Neural cell (in vitro differentiated cells): ENCODE measurements around the gene KRTAP13-3. TPM values are rescaled to one million over a fixed set of nuclear protein-coding genes. Genes with fewer than 3 reads are reported as not detected.

ENCODE experiments used
- H2AFZ ChIP-seq: fragments of 200-600, 300-800 bp; sonication (generic), shearing (Covaris generic); 2 replicates; pipeline ENCODE4 v1.6.0; 2014; ENCODE audit warnings: low read depth, mild to moderate bottlenecking, antibody characterized with exemption, low read length, moderate library complexity
- H3F3A ChIP-seq: fragments of 200-600 bp; shearing (Covaris generic); 2 replicates; pipeline ENCODE4 v1.6.1; 2016; ENCODE audit warnings: mild to moderate bottlenecking, moderate library complexity, mixed read lengths, antibody characterized with exemption, low read length; ENCODE audit not compliant: insufficient read depth, poor library complexity, severe bottlenecking
- H3K27ac ChIP-seq: fragments of 200-600, 300-800 bp; sonication (generic), shearing (Covaris generic); 2 replicates; pipeline ENCODE4 v1.5.1; 2014; ENCODE audit warnings: mild to moderate bottlenecking, low read length, moderate library complexity
- H3K27me3 ChIP-seq: fragments of 300-800, 200-600 bp; sonication (generic), shearing (Covaris generic); 2 replicates; pipeline ENCODE4 v1.6.0; 2014; ENCODE audit warnings: mild to moderate bottlenecking, low read depth, low read length, moderate library complexity; ENCODE audit not compliant: insufficient read depth
- H3K36me3 ChIP-seq: fragments of 300-800, 200-600 bp; sonication (generic), shearing (Covaris generic); 2 replicates; pipeline ENCODE4 v1.5.1; 2014; ENCODE audit warnings: mild to moderate bottlenecking, antibody characterized with exemption, low read length, moderate library complexity; ENCODE audit not compliant: insufficient read depth
- H3K4me2 ChIP-seq: fragments of 300-800, 200-600 bp; sonication (generic), shearing (Covaris generic); 2 replicates; pipeline ENCODE4 v1.6.0; 2014; ENCODE audit warnings: mild to moderate bottlenecking, low read length
- H3K4me3 ChIP-seq: fragments of 300-800, 200-600 bp; sonication (generic), shearing (Covaris generic); 2 replicates; pipeline ENCODE4 v1.5.1; 2014; ENCODE audit warnings: mild to moderate bottlenecking, low read length, moderate library complexity
- H3K79me2 ChIP-seq: fragments of 200-600 bp; shearing (Covaris generic); replicated peaks from 2 replicates; pipeline ENCODE4 v1.6.0; 2014; ENCODE audit warnings: mild to moderate bottlenecking, low read length, moderate library complexity; ENCODE audit not compliant: insufficient read depth
- H3K9ac ChIP-seq: fragments of 300-800, 200-600 bp; sonication (generic), shearing (Covaris generic); 2 replicates; pipeline ENCODE4 v1.6.1; 2016; ENCODE audit warnings: mild to moderate bottlenecking, low read length, mixed read lengths
- H3K9me2 ChIP-seq: fragments of 200-600 bp; shearing (Covaris generic); 2 replicates; pipeline ENCODE4 v1.6.1; 2016; ENCODE audit warnings: mild to moderate bottlenecking, low read length, mixed read lengths; ENCODE audit not compliant: insufficient read depth
- H3K9me3 ChIP-seq: fragments of 200-600, 300-800 bp; sonication (generic), shearing (Covaris generic); 2 replicates; pipeline ENCODE4 v1.6.1; 2016; ENCODE audit warnings: mild to moderate bottlenecking, mixed run types, low read length, moderate library complexity, mixed read lengths
- H4K20me1 ChIP-seq: fragments of 200-600 bp; shearing (Covaris generic); 2 replicates; pipeline ENCODE4 v1.6.1; 2016; ENCODE audit warnings: mild to moderate bottlenecking, mixed run types; ENCODE audit not compliant: insufficient read depth
- CTCF ChIP-seq: fragments of 450-650 bp; IDR thresholded peaks from 2 replicates; pipeline ENCODE4 v1.5.1; 2014; ENCODE audit warnings: antibody characterized with exemption, mild to moderate bottlenecking, moderate library complexity; ENCODE audit not compliant: poor library complexity, severe bottlenecking
- EP300 ChIP-seq: fragments of 450-650 bp; conservative IDR thresholded peaks from 2 replicates; pipeline ENCODE4 v1.6.1; 2014; ENCODE audit warnings: antibody characterized with exemption, mild to moderate bottlenecking, moderate library complexity; ENCODE audit not compliant: poor library complexity, severe bottlenecking
- EZH2 ChIP-seq: fragments of 200-600, 300-800 bp; shearing (Covaris generic), sonication (generic); IDR thresholded peaks from 2 replicates; pipeline ENCODE4 v1.6.1; 2014; ENCODE audit warnings: antibody characterized with exemption, low read length, borderline replicate concordance, mild to moderate bottlenecking; ENCODE audit not compliant: insufficient read depth, poor library complexity, severe bottlenecking
- MXI1 ChIP-seq: fragments of 450-650 bp; conservative IDR thresholded peaks from 2 replicates; pipeline ENCODE4 v1.6.1; 2014; ENCODE audit warnings: antibody characterized with exemption, mild to moderate bottlenecking; ENCODE audit not compliant: poor library complexity, severe bottlenecking
- POLR2AphosphoS5 ChIP-seq: IDR thresholded peaks from 2 replicates; pipeline ENCODE4 v1.6.1; 2012
- RAD21 ChIP-seq: fragments of 450-650 bp; conservative IDR thresholded peaks from 2 replicates; pipeline ENCODE4 v1.6.1; 2014; ENCODE audit warnings: antibody characterized with exemption, mild to moderate bottlenecking, moderate library complexity
- REST ChIP-seq: IDR thresholded peaks from 2 replicates; pipeline ENCODE4 v1.6.1; 2012; ENCODE audit warnings: borderline replicate concordance
- SMC3 ChIP-seq: fragments of 450-650 bp; conservative IDR thresholded peaks from 2 replicates; pipeline ENCODE4 v1.6.1; 2014; ENCODE audit warnings: antibody characterized with exemption, mild to moderate bottlenecking, moderate library complexity; ENCODE audit not compliant: poor library complexity
- TAF1 ChIP-seq: IDR thresholded peaks from 2 replicates; pipeline ENCODE4 v1.6.1; 2012; ENCODE audit warnings: low read depth
- polyA plus RNA-seq: library from polyadenylated mRNA; depleted of rRNA; stranded (reverse); fragments of >200 nt; gene quantifications from 2 replicates; pipeline ENCODE4 v1.2.3, GENCODE V29; 2014

Gene KRTAP13-3
- polyA plus RNA-seq, 1 donor from 2014 or later, result not detected

- Histone ChIP-seq H3K9me2 (no peaks in the 10 kb centered on the region), H3F3A (no peaks in the 10 kb centered on the region), H2AFZ (no peak overlapping the region), H3K4me3 (no peak overlapping the region), H3K27ac (no peak overlapping the region), H3K9ac (no peak overlapping the region), H3K27me3 (no peaks in the 10 kb centered on the region), H3K36me3 (no peaks in the 10 kb centered on the region), H3K79me2 (no peaks in the 10 kb centered on the region), H4K20me1 (no peaks in the 10 kb centered on the region), H3K4me2 (no peak overlapping the region), H3K9me3 (no peaks in the 10 kb centered on the region)
- TF ChIP-seq SMC3 (no peak), MXI1 (no peak), TAF1 (no peak), EP300 (peak; percentile 83), REST (no peak), EZH2 (no peak), CTCF (no peak), POLR2AphosphoS5 (peak; percentile 74), RAD21 (no peak)
Measured at GRCh38 chr21:30382201-30382600, 43.5 kb downstream of the KRTAP13-3 start.

Other genes with a start within 250 kb of the KRTAP13-3 start
- not detected in 2 replicates for gene CLDN8, start 209.8 kb downstream of the KRTAP13-3 start, polyA plus RNA-seq
- gene KRTAP24-1, start 143.0 kb downstream of the KRTAP13-3 start, polyA plus RNA-seq, result not detected in 2 replicates
- gene KRTAP25-1, start 136.4 kb downstream of the KRTAP13-3 start, polyA plus RNA-seq, result not detected in 2 replicates
- not detected in 2 replicates for gene KRTAP26-1, start 105.6 kb downstream of the KRTAP13-3 start, polyA plus RNA-seq
- gene KRTAP27-1, start 88.2 kb downstream of the KRTAP13-3 start, polyA plus RNA-seq, result not detected in 2 replicates
- not detected in 2 replicates for gene KRTAP23-1, start 77.3 kb downstream of the KRTAP13-3 start, polyA plus RNA-seq
- gene KRTAP13-2, start 53.7 kb downstream of the KRTAP13-3 start, polyA plus RNA-seq, result not detected in 2 replicates
- gene KRTAP13-1, start 29.9 kb downstream of the KRTAP13-3 start, polyA plus RNA-seq, result not detected in 2 replicates
- not detected in 2 replicates for gene KRTAP13-4, start 4.3 kb upstream of the KRTAP13-3 start, polyA plus RNA-seq
- not detected in 2 replicates for gene KRTAP15-1, start 14.3 kb upstream of the KRTAP13-3 start, polyA plus RNA-seq
- gene KRTAP19-1, start 54.4 kb upstream of the KRTAP13-3 start, polyA plus RNA-seq, result not detected in 2 replicates
- not detected in 2 replicates for gene KRTAP19-2, start 61.5 kb upstream of the KRTAP13-3 start, polyA plus RNA-seq
- gene KRTAP19-3, start 66.1 kb upstream of the KRTAP13-3 start, polyA plus RNA-seq, result not detected in 2 replicates
- gene KRTAP19-4, start 71.2 kb upstream of the KRTAP13-3 start, polyA plus RNA-seq, result not detected in 2 replicates
- gene KRTAP19-5, start 76.2 kb upstream of the KRTAP13-3 start, polyA plus RNA-seq, result not detected in 2 replicates
- gene KRTAP19-6, start 115.9 kb upstream of the KRTAP13-3 start, polyA plus RNA-seq, result not detected in 2 replicates
- not detected in 2 replicates for gene KRTAP19-7, start 135.4 kb upstream of the KRTAP13-3 start, polyA plus RNA-seq
- gene KRTAP22-2, start 164.5 kb upstream of the KRTAP13-3 start, polyA plus RNA-seq, result not detected in 2 replicates
- not detected in 2 replicates for gene KRTAP6-3, start 166.5 kb upstream of the KRTAP13-3 start, polyA plus RNA-seq
- not detected in 2 replicates for gene KRTAP6-2, start 173.0 kb upstream of the KRTAP13-3 start, polyA plus RNA-seq
- gene KRTAP22-1, start 175.2 kb upstream of the KRTAP13-3 start, polyA plus RNA-seq, result not detected in 2 replicates
- not detected in 2 replicates for gene KRTAP6-1, start 188.0 kb upstream of the KRTAP13-3 start, polyA plus RNA-seq
- gene KRTAP20-1, start 190.5 kb upstream of the KRTAP13-3 start, polyA plus RNA-seq, result not detected in 2 replicates
- gene KRTAP20-4, start 194.7 kb upstream of the KRTAP13-3 start, polyA plus RNA-seq, result not detected in 2 replicates
- gene KRTAP20-2, start 209.3 kb upstream of the KRTAP13-3 start, polyA plus RNA-seq, result not detected in 2 replicates
- not detected in 2 replicates for gene KRTAP20-3, start 216.9 kb upstream of the KRTAP13-3 start, polyA plus RNA-seq